ENCODE data around the gene ZNF529.

DNA sequence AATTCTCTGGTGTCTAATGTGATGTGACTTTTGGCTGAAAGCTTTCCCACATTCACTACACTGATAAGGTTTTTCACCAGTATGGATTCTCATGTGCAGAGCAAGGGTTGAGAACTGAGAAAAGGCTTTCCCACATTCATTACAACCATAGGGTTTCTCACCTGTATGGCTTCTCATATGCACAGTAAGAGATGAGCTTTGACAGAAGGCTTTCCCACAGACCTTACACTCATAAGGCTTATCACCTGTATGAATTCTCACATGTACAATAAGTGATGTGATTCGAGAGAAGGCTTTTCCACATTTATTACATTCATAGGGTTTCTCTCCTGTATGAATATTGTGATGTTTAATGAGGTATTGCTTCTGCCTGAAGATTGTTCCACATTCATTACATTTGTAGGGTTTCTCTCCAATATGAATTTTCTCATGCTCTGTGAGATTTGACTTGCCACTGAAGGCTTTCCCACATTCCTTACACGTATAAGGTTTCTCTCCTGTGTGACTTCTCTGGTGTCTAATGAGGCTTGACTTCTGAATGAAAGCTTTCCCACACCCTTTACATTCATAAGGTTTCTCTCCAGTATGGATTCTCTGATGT lies 59.0 kb downstream of the ZNF529 start:
- TF ChIP-seq, protein P1, sequence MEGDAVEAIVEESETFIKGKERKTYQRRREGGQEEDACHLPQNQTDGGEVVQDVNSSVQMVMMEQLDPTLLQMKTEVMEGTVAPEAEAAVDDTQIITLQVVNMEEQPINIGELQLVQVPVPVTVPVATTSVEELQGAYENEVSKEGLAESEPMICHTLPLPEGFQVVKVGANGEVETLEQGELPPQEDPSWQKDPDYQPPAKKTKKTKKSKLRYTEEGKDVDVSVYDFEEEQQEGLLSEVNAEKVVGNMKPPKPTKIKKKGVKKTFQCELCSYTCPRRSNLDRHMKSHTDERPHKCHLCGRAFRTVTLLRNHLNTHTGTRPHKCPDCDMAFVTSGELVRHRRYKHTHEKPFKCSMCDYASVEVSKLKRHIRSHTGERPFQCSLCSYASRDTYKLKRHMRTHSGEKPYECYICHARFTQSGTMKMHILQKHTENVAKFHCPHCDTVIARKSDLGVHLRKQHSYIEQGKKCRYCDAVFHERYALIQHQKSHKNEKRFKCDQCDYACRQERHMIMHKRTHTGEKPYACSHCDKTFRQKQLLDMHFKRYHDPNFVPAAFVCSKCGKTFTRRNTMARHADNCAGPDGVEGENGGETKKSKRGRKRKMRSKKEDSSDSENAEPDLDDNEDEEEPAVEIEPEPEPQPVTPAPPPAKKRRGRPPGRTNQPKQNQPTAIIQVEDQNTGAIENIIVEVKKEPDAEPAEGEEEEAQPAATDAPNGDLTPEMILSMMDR (IDR thresholded peaks at IDR 0.05 in 8 of 11, conservative IDR thresholded peaks at IDR 0.05 in 3 of 11), result no peak
- TF ChIP-seq POLR2A (IDR thresholded peaks at IDR 0.05), result no peak

Measured in spleen (tissue), 7 donors.